HepG2 (cell line): ENCODE measurements around the gene ALG14. TPM values are rescaled to one million over a fixed set of nuclear protein-coding genes. Genes with fewer than 3 reads are reported as not detected.

ENCODE experiments used
- BCL3 ChIP-seq: sonication (generic); formaldehyde crosslinking; IDR thresholded peaks from 2 replicates; pipeline ENCODE4 v1.5.1; 2020; ENCODE audit warnings: mild to moderate bottlenecking, missing genetic modification reagents, moderate library complexity
- CENPBD1 ChIP-seq: sonication (generic); formaldehyde crosslinking; IDR thresholded peaks from 2 replicates; pipeline ENCODE4 v1.8.0; 2022; ENCODE audit warnings: missing genetic modification reagents, low read depth, mild to moderate bottlenecking, borderline replicate concordance
- EEA1 ChIP-seq: sonication (generic); formaldehyde crosslinking; IDR thresholded peaks from 2 replicates; pipeline ENCODE4 v1.5.1; 2020; ENCODE audit warnings: mild to moderate bottlenecking, missing genetic modification reagents, borderline replicate concordance
- FOXM1 ChIP-seq: sonication (generic); formaldehyde crosslinking; IDR thresholded peaks from 2 replicates; pipeline ENCODE4 v1.5.0; 2020; ENCODE audit warnings: missing genetic modification reagents
- GATAD2A ChIP-seq: IDR thresholded peaks from 2 replicates; pipeline ENCODE4 v1.6.1; 2016
- KDM5A ChIP-seq: fragments of 200-600 bp; sonication (generic); IDR thresholded peaks from 2 replicates; pipeline ENCODE4 v1.7.0; 2018; ENCODE audit warnings: antibody characterized with exemption, mild to moderate bottlenecking, low read length, borderline replicate concordance
- KIAA2018 ChIP-seq: sonication (generic); formaldehyde crosslinking; IDR thresholded peaks from 2 replicates; pipeline ENCODE4 v1.5.0; 2020; ENCODE audit warnings: mild to moderate bottlenecking, missing genetic modification reagents, borderline replicate concordance
- RARA ChIP-seq: IDR thresholded peaks from 2 replicates; pipeline ENCODE4 v1.6.1; 2016; ENCODE audit warnings: missing genetic modification reagents, missing compliant biosample characterization
- RFX5 ChIP-seq: IDR thresholded peaks from 2 replicates; pipeline ENCODE4 v1.6.1; 2011; ENCODE audit warnings: low read depth, low read length, improper control_type of control experiment
- RXRA ChIP-seq: sonication (generic); formaldehyde crosslinking; IDR thresholded peaks from 2 replicates; pipeline ENCODE4 v1.5.1; 2020; ENCODE audit warnings: missing genetic modification reagents
- SP140L ChIP-seq: sonication (generic); formaldehyde crosslinking; IDR thresholded peaks from 2 replicates; pipeline ENCODE4 v1.4.0; 2020; ENCODE audit warnings: missing genetic modification reagents, borderline replicate concordance
- SPEN ChIP-seq: sonication (generic); formaldehyde crosslinking; IDR thresholded peaks from 2 replicates; pipeline ENCODE4 v1.5.1; 2020; ENCODE audit warnings: low read depth, mild to moderate bottlenecking, missing genetic modification reagents
- TCF12 ChIP-seq, 2 experiments: fragments of 450-650 bp in 1 of 2; sonication (generic) in 1 of 2; formaldehyde crosslinking in 1 of 2; IDR thresholded peaks; 2 replicates each; pipeline versions ENCODE4 v1.6.1 to v1.8.0; 2017 to 2022; ENCODE audit warnings: antibody characterized with exemption in 1 of 2, mild to moderate bottlenecking in 1 of 2, missing genetic modification reagents in 1 of 2, moderate library complexity in 1 of 2
- TRIM24 ChIP-seq: sonication (generic); formaldehyde crosslinking; IDR thresholded peaks from 2 replicates; pipeline ENCODE4 v1.8.0; 2022; ENCODE audit warnings: mild to moderate bottlenecking, missing genetic modification reagents
- ZFP90 ChIP-seq: sonication (generic); formaldehyde crosslinking; IDR thresholded peaks from 2 replicates; pipeline ENCODE4 v1.8.0; 2022; ENCODE audit warnings: missing genetic modification reagents, mild to moderate bottlenecking, inconsistent platforms, borderline replicate concordance
- ZNF256 ChIP-seq: sonication (generic); formaldehyde crosslinking; conservative IDR thresholded peaks from 2 replicates; pipeline ENCODE4 v1.4.0; 2020; ENCODE audit warnings: missing genetic modification reagents
- ZNF547 ChIP-seq: sonication (generic); formaldehyde crosslinking; IDR thresholded peaks from 2 replicates; pipeline ENCODE4 v1.5.1; 2020; ENCODE audit warnings: mild to moderate bottlenecking, missing genetic modification reagents
- ZNF761 ChIP-seq: sonication (generic); formaldehyde crosslinking; conservative IDR thresholded peaks from 2 replicates; pipeline ENCODE4 v1.4.0; 2020; ENCODE audit warnings: mild to moderate bottlenecking, missing genetic modification reagents
- ZNF782 ChIP-seq: sonication (generic); formaldehyde crosslinking; IDR thresholded peaks from 2 replicates; pipeline ENCODE4 v1.4.0; 2020; ENCODE audit warnings: missing genetic modification reagents, mild to moderate bottlenecking, borderline replicate concordance
- polyA plus RNA-seq, 8 experiments: library from polyadenylated mRNA; depleted of rRNA in 3 of 8; stranded (reverse) in 7 of 8; unstranded in 1 of 8; fragments of >200 nt; fragmentation: Illumina TruSeq in 4 of 8; extraction: Trizol in 4 of 8; gene quantifications; 2 replicates each; pipeline versions ENCODE4 v1.2.1 to v1.2.3, GENCODE V29; 2011 to 2016; ENCODE audit warnings: low read depth in 4 of 8, missing spikeins in 1 of 8, mixed read lengths in 1 of 8; ENCODE audit not compliant: insufficient read depth in 1 of 8
- total RNA-seq, 5 experiments: library from RNA; depleted of rRNA; stranded (reverse); fragments of >200 nt; fragmentation: Illumina TruSeq; extraction: Trizol; gene quantifications; 2 replicates each; pipeline ENCODE4 v1.2.3, GENCODE V29; 2016; ENCODE audit warnings: low read depth in 1 of 5

Gene ALG14
- total and polyA plus RNA-seq, 2 of the 13 experiments (the other 11 are each of a cell fraction or from before 2014, with no cell fraction given): 4.5 to 12.7 TPM

- TF ChIP-seq KIAA2018 (CRISPR knock-in tag) (no peak), RARA (CRISPR knock-in tag) (peak; percentile 6; the same call in 1 of the 2 replicates), TRIM24 (CRISPR knock-in tag) (no peak), ZNF256 (CRISPR knock-in tag) (no peak), RXRA (CRISPR knock-in tag) (no peak; the same call in 1 of the 2 replicates), TCF12 (IDR thresholded peaks at IDR 0.05) (no peak), TCF12 (CRISPR knock-in tag; IDR thresholded peaks at IDR 0.05) (peak; percentile 44; the same call in 1 of the 2 replicates), BCL3 (CRISPR knock-in tag) (peak; percentile 82), EEA1 (CRISPR knock-in tag) (no peak), KDM5A (no peak), CENPBD1 (CRISPR knock-in tag) (no peak), SPEN (CRISPR knock-in tag) (peak; percentile 42; the same call in 1 of the 2 replicates), ZNF547 (CRISPR knock-in tag) (peak; percentile 53), ZNF782 (peak; percentile 35; the same call in 1 of the 2 replicates), ZNF761 (CRISPR knock-in tag) (no peak), RFX5 (no peak), FOXM1 (CRISPR knock-in tag) (no peak), GATAD2A (CRISPR knock-in tag) (no peak), SP140L (CRISPR knock-in tag) (no peak; the same call in 1 of the 2 replicates), ZFP90 (CRISPR knock-in tag) (no peak)
Observed at GRCh38 chr1:94926915-94927404, 145.8 kb downstream of the ALG14 start, which contains the start of gene CNN3 (continued).
